WTC11 (cell line): ENCODE results near the gene CLEC2D. TPM values are rescaled to one million over a fixed set of nuclear protein-coding genes. Genes with fewer than 3 reads are reported as not detected.

ENCODE experiments used
- ATAC-seq: fragments of 200-7000 bp; cut with Tn5 transposase; 2 replicates; pipeline ENCODE4 v1.10.0; 2021; ENCODE audit warnings: mild to moderate bottlenecking, moderate library complexity
- CTCF ChIA-PET: fragments of 300-600 bp; sonication (Branson Sonifier 250); formaldehyde crosslinking; loops from one replicate; lab custom pipeline; 2021; ENCODE audit warnings: antibody characterized with exemption; lab: Charles Lee
- POLR2A ChIA-PET: fragments of 350-600 bp; sonication (Branson Sonifier 250); formaldehyde crosslinking; loops from one replicate; lab custom pipeline; 2021; ENCODE audit warnings: antibody characterized with exemption; lab: Charles Lee
- DNase-seq: peaks from one replicate; pipeline ENCODE4 v3.0.0; 2021; ENCODE audit warnings: low spot score
- H3K27ac Mint-ChIP-seq: 2 replicates; pipeline ENCODE4 v1.8.0; 2021; ENCODE audit warnings: mixed read lengths
- H3K27me3 Mint-ChIP-seq: 2 replicates; pipeline ENCODE4 v1.8.0; 2021; ENCODE audit warnings: low read depth, mild to moderate bottlenecking, moderate library complexity, mixed read lengths
- H3K36me3 Mint-ChIP-seq: 2 replicates; pipeline ENCODE4 v1.8.0; 2021; ENCODE audit warnings: mixed read lengths
- H3K4me1 Mint-ChIP-seq: 2 replicates; pipeline ENCODE4 v1.8.0; 2022; ENCODE audit warnings: mixed read lengths
- H3K4me3 Mint-ChIP-seq: 2 replicates; pipeline ENCODE4 v1.8.0; 2021; ENCODE audit warnings: mild to moderate bottlenecking, moderate library complexity, mixed read lengths
- H3K9me3 Mint-ChIP-seq: 2 replicates; pipeline ENCODE4 v1.8.0; 2021; ENCODE audit warnings: mixed read lengths
- ESRRA ChIP-seq: sonication (generic); formaldehyde crosslinking; IDR thresholded peaks from 2 replicates; pipeline ENCODE4 v1.8.1; 2022; ENCODE audit warnings: mild to moderate bottlenecking, missing genetic modification reagents, borderline replicate concordance
- FOXP1 ChIP-seq: sonication (generic); formaldehyde crosslinking; IDR thresholded peaks from 2 replicates; pipeline ENCODE4 v1.8.0; 2022; ENCODE audit warnings: missing genetic modification reagents, mild to moderate bottlenecking, moderate library complexity, borderline replicate concordance
- GTF2I ChIP-seq: fragments of 250-450 bp; sonication (Bioruptor Pico); conservative IDR thresholded peaks from 2 replicates; pipeline ENCODE4 v1.4.0; 2021; ENCODE audit warnings: mild to moderate bottlenecking
- KAT7 ChIP-seq: sonication (generic); formaldehyde crosslinking; IDR thresholded peaks from 2 replicates; pipeline ENCODE4 v1.8.1; 2023; ENCODE audit warnings: missing genetic modification reagents, mild to moderate bottlenecking, borderline replicate concordance
- MYBL2 ChIP-seq: sonication (generic); formaldehyde crosslinking; IDR thresholded peaks from 2 replicates; pipeline ENCODE4 v1.8.1; 2023; ENCODE audit warnings: mild to moderate bottlenecking, moderate library complexity, missing genetic modification reagents
- OVOL2 ChIP-seq: fragments of 250-450 bp; sonication (Bioruptor Pico); IDR thresholded peaks from 2 replicates; pipeline ENCODE4 v1.9.0; 2021; ENCODE audit warnings: mild to moderate bottlenecking, borderline replicate concordance
- RELA ChIP-seq: sonication (generic); formaldehyde crosslinking; IDR thresholded peaks from 2 replicates; pipeline ENCODE4 v1.8.1; 2022; ENCODE audit warnings: missing genetic modification reagents, mild to moderate bottlenecking, borderline replicate concordance
- RORB ChIP-seq: fragments of 250-450 bp; sonication (Bioruptor Pico); IDR thresholded peaks from 2 replicates; pipeline ENCODE4 v1.9.0; 2021; ENCODE audit warnings: mild to moderate bottlenecking
- ZNF232 ChIP-seq: sonication (generic); formaldehyde crosslinking; IDR thresholded peaks from 2 replicates; pipeline ENCODE4 v1.8.0; 2022; ENCODE audit warnings: mild to moderate bottlenecking, missing genetic modification reagents
- total RNA-seq: library from RNA; stranded (reverse); gene quantifications from 3 replicates; pipeline ENCODE4 v1.2.3, GENCODE V29; 2021
- TF ChIP-seq, protein P1 (sequence below): sonication (generic); formaldehyde crosslinking; IDR thresholded peaks from 2 replicates; pipeline ENCODE4 v1.8.1; 2023; ENCODE audit warnings: mild to moderate bottlenecking, missing genetic modification reagents, moderate library complexity
- TF ChIP-seq, protein P2 (sequence below): sonication (generic); formaldehyde crosslinking; IDR thresholded peaks from 2 replicates; pipeline ENCODE4 v1.8.0; 2023; ENCODE audit warnings: missing genetic modification reagents
- TF ChIP-seq, protein P3 (sequence below): fragments of 250-450 bp; sonication (Bioruptor Pico); conservative IDR thresholded peaks from 2 replicates; pipeline ENCODE4 v1.9.0; 2021; ENCODE audit warnings: mild to moderate bottlenecking
- TF ChIP-seq, protein P4 (sequence below): sonication (generic); formaldehyde crosslinking; IDR thresholded peaks from 2 replicates; pipeline ENCODE4 v1.8.1; 2022; ENCODE audit warnings: mild to moderate bottlenecking, missing genetic modification reagents, moderate library complexity, borderline replicate concordance

Gene CLEC2D
- total RNA-seq, 1 experiment from 2014 or later = 6.2 TPM

DNA sequence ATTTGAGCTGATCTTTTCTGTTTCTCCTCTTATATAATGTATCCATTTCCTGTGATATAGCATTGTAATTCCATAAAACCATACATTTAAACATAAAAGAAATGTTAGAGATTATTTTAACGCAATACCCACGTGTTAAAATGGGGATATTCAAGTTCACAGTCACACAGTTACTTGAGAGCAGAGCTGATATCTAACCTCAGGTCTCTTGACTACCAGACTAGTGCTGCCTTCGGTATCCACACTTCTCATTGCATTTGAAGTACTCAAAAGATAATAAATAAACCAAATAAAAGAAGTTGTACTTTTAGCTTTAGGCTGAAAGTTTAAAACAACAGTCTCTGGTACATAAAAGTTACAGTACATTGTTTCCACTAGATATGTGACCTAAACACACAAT is 60.5 kb downstream of the CLEC2D start:
- no peaks in the 10 kb centered on the region for H3K9me3 Mint-ChIP-seq
- peaks cover 4% of the 10 kb centered on the region; the same call in 1 of the 2 replicates for H3K27me3 Mint-ChIP-seq
- no peaks in the 10 kb centered on the region for H3K36me3 Mint-ChIP-seq
- ChIA-PET CTCF (interaction anchor here (1.0 to 2.5 kb wide), 5 partner anchors 13 to 423 kb away, joined by 3 to 12 read pairs (median 7); no protein-coding TSS in a partner anchor), POLR2A (no interaction called here)
- TF ChIP-seq KAT7 (CRISPR knock-in tag) (no peak), MYBL2 (CRISPR knock-in tag) (no peak)
- no peak for ATAC-seq
- H3K27ac Mint-ChIP-seq = no peak overlapping the region
- DNase-seq = no peak
- H3K4me1 Mint-ChIP-seq = no peaks in the 10 kb centered on the region; the same call in 1 of the 2 replicates
- no peak overlapping the region for H3K4me3 Mint-ChIP-seq

DNA sequence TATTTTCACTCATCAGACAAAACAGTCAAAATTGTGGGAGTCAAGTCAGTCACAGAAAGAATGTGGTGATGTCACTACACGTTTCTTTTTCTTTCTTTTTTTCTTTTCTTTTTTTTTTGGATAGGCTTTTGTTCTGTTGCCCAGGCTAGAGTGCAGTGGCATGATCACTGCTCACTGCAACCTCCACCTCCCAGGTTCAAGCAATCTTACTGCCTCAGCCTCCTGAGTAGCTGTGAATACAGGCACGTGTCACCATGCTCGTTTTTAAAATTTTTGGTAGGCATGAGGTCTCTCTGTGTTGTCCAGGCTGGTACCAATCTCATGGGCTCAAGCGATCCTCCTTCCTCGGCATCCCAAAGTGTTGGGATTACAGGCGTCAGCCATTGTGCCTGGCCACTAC is 61.1 kb downstream of the CLEC2D start:
- H3K4me1 Mint-ChIP-seq = no peaks in the 10 kb centered on the region; the same call in 1 of the 2 replicates

DNA sequence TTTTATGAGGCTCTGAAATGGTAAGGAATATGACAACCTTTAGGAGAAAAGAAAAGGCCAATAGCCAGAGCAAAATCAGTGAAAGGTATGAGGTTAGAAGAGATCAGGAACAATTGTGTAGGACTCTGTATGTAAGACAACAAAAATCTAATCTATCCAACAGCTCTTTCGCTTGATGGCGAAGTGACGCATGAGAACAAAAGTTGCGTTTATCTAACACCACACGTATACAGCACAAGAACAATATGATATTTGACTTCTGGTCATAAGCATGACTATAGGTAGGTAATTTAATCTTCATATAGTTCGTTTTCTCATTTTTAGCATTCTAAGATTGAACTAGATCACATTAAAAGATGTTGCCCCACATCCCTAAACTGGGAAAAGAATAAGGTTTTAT is 61.9 kb downstream of the CLEC2D start:
- Mint-ChIP-seq H3K27ac (no peak overlapping the region), H3K36me3 (no peaks in the 10 kb centered on the region), H3K4me1 (no peaks in the 10 kb centered on the region), H3K27me3 (peaks cover 4% of the 10 kb centered on the region; the same call in 1 of the 2 replicates), H3K9me3 (peaks cover 3% of the 10 kb centered on the region; the same call in 1 of the 2 replicates), H3K4me3 (no peak overlapping the region)
- ChIA-PET CTCF (interaction anchor here (1.6 to 2.5 kb wide), 2 partner anchors 19 to 23 kb away, joined by 3 to 12 read pairs; no protein-coding TSS in a partner anchor), POLR2A (no interaction called here)
- DNase-seq (no peak), ATAC-seq (no peak)
- TF ChIP-seq FOXP1 (no peak), OVOL2 (CRISPR knock-in tag) (no peak)

More for the DNA sequence above, 61.1 kb downstream of the CLEC2D start:
- ChIA-PET POLR2A (no interaction called here), CTCF (interaction anchor here (1.0 to 2.5 kb wide), 4 partner anchors 12 to 423 kb away, joined by 3 to 12 read pairs (median 8); no protein-coding TSS in a partner anchor)
- Mint-ChIP-seq H3K27ac (no peak overlapping the region), H3K36me3 (no peaks in the 10 kb centered on the region), H3K9me3 (no peaks in the 10 kb centered on the region), H3K4me3 (no peak overlapping the region), H3K27me3 (peaks cover 4% of the 10 kb centered on the region; the same call in 1 of the 2 replicates)
- TF ChIP-seq, protein P1, sequence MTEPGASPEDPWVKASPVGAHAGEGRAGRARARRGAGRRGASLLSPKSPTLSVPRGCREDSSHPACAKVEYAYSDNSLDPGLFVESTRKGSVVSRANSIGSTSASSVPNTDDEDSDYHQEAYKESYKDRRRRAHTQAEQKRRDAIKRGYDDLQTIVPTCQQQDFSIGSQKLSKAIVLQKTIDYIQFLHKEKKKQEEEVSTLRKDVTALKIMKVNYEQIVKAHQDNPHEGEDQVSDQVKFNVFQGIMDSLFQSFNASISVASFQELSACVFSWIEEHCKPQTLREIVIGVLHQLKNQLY (CRISPR knock-in tag) = no peak
- TF ChIP-seq, protein P2, sequence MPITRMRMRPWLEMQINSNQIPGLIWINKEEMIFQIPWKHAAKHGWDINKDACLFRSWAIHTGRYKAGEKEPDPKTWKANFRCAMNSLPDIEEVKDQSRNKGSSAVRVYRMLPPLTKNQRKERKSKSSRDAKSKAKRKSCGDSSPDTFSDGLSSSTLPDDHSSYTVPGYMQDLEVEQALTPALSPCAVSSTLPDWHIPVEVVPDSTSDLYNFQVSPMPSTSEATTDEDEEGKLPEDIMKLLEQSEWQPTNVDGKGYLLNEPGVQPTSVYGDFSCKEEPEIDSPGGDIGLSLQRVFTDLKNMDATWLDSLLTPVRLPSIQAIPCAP (CRISPR knock-in tag) = no peak
- no peak for TF ChIP-seq RELA (CRISPR knock-in tag)
- DNase-seq (no peak), ATAC-seq (no peak)

DNA sequence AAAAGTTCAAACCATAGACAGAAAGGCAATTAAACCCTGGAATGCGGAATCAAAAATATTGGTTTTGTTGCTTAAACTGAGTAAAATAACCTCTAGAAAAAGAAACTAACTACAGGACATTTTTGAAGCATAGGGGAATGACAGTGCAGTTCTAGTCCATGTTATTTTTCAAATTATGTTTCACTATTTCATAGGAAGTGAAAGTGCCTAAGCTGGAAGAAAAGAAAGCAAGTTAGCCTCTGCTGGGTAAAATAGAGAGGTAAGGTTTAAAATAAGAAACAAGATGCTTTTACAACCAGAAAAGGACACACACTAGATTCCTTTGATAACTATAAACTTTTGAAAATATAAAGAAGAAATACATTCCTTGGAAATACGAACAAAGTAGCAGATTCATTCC is 62.3 kb downstream of the CLEC2D start:
- ChIA-PET POLR2A (no interaction called here), CTCF (interaction anchor here (1.6 to 2.0 kb wide), 2 partner anchors 11 to 24 kb away, joined by 3 to 6 read pairs; no protein-coding TSS in a partner anchor)
- no peaks in the 10 kb centered on the region for H3K4me1 Mint-ChIP-seq

More for the DNA sequence above, 62.3 kb downstream of the CLEC2D start:
- no peak for ATAC-seq
- H3K27me3 Mint-ChIP-seq = peaks cover 4% of the 10 kb centered on the region; the same call in 1 of the 2 replicates
- no peak overlapping the region for H3K4me3 Mint-ChIP-seq
- H3K27ac Mint-ChIP-seq = no peak overlapping the region
- no peak for DNase-seq
- no peak for TF ChIP-seq ESRRA
- TF ChIP-seq ZNF232 (CRISPR knock-in tag) = no peak
- TF ChIP-seq GTF2I (CRISPR knock-in tag) = no peak
- TF ChIP-seq, protein P2 (CRISPR knock-in tag) = no peak
- TF ChIP-seq RORB = no peak
- TF ChIP-seq, protein P3, sequence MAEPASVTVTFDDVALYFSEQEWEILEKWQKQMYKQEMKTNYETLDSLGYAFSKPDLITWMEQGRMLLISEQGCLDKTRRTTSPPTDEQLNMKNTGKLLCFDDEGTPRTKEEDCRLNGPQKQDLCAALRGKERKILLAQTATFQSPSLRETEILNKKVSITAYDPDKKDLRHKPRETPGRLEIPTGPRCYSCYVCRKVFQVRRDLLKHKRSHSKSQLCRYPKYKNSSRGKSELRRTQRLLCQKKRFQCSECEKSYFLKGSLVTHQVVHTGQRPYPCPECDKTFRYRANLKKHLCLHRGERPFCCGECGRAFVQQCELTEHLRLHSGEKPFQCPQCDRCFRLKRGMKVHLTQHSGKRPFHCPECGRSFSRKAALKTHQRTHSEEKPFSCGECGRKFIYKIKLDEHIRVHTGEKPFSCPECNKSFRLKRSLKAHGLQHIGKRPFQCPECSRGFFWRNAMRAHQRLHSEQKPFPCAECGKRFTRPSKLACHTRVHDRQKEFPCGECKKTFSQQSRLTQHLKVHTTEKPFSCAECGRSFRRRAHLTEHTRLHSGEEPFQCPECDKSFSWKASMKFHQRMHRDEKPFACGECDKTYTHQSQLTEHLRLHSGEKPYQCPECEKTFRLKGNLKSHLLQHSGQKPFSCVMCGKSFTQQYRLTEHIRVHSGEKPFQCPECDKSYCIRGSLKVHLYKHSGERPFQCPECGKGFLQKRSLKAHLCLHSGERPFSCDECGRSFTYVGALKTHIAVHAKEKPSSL (CRISPR knock-in tag) = no peak
- TF ChIP-seq, protein P4, sequence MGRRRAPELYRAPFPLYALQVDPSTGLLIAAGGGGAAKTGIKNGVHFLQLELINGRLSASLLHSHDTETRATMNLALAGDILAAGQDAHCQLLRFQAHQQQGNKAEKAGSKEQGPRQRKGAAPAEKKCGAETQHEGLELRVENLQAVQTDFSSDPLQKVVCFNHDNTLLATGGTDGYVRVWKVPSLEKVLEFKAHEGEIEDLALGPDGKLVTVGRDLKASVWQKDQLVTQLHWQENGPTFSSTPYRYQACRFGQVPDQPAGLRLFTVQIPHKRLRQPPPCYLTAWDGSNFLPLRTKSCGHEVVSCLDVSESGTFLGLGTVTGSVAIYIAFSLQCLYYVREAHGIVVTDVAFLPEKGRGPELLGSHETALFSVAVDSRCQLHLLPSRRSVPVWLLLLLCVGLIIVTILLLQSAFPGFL (CRISPR knock-in tag) = no peak
- H3K9me3 Mint-ChIP-seq = peaks cover 4% of the 10 kb centered on the region; the same call in 1 of the 2 replicates
- H3K36me3 Mint-ChIP-seq = no peaks in the 10 kb centered on the region
